ENCODE data around the gene SBK3. TPM values are rescaled to one million over a fixed set of nuclear protein-coding genes. Genes with fewer than 3 reads are reported as not detected.

SBK3 gene
- total RNA-seq (2022; extraction: Qiagen RNA extraction; ENCODE audit: low read depth), result 1.7 to 2.4 TPM (median 2.2 TPM) in 5 replicates

GRCh38 chr19:55545443-55545842 is at the start of gene SBK3:
Gene SBK3, minus strand, starts transcription at chr19:55545543. Its CDS starts 0 bp downstream, at chr19:55545543.

GRCh38 chr19:55580628-55581144 is 35.3 kb upstream of the SBK3 start, which contains the start of gene ZNF579:
Gene ZNF579, minus strand, starts transcription at chr19:55580848. Its CDS starts 1,209 bp downstream, at chr19:55579639.

GRCh38 chr19:55536951-55537740 is 8.2 kb downstream of the SBK3 start, which contains the start of gene SBK2:
Gene SBK2, minus strand, starts transcription at chr19:55537133. Its CDS starts 839 bp downstream, at chr19:55536294.

Other genes starting within 250 kb of the SBK3 start
- gene TMEM150B, start 220.2 kb downstream of the SBK3 start, total RNA-seq (2022; extraction: Qiagen RNA extraction; ENCODE audit: low read depth), result not detected in 5 replicates
- 7.5 to 12.2 TPM (median 9.8 TPM) in 5 replicates for gene KMT5C, start 205.7 kb downstream of the SBK3 start, total RNA-seq (2022; extraction: Qiagen RNA extraction; ENCODE audit: low read depth)
- gene COX6B2, start 190.8 kb downstream of the SBK3 start, total RNA-seq (2022; extraction: Qiagen RNA extraction; ENCODE audit: low read depth), result 0.93 to 1.6 TPM (median 1.0 TPM) in 5 replicates
- gene GARIN5B, start 182.3 kb downstream of the SBK3 start, total RNA-seq (2022; extraction: Qiagen RNA extraction; ENCODE audit: low read depth), result 0.11 to 0.24 TPM (median 0.18 TPM) in 5 replicates
- 80.6 to 115 TPM (median 100 TPM) in 5 replicates for gene IL11, start 175.1 kb downstream of the SBK3 start, total RNA-seq (2022; extraction: Qiagen RNA extraction; ENCODE audit: low read depth)
- gene TMEM190, start 168.7 kb downstream of the SBK3 start, total RNA-seq (2022; extraction: Qiagen RNA extraction; ENCODE audit: low read depth), result 1.2 to 3.3 TPM (median 2.2 TPM) in 5 replicates
- gene TMEM238, start 161.3 kb downstream of the SBK3 start, total RNA-seq (2022; extraction: Qiagen RNA extraction; ENCODE audit: low read depth), result 2.3 to 10.5 TPM (median 6.4 TPM) in 5 replicates
- gene RPL28, start 159.6 kb downstream of the SBK3 start, total RNA-seq (2022; extraction: Qiagen RNA extraction; ENCODE audit: low read depth), result 2,493 to 3,190 TPM (median 2,735 TPM) in 5 replicates
- 269 to 476 TPM (median 433 TPM) in 5 replicates for gene UBE2S, start 137.8 kb downstream of the SBK3 start, total RNA-seq (2022; extraction: Qiagen RNA extraction; ENCODE audit: low read depth)
- 0.01 TPM in 1 of 5 replicates, not detected in the others for gene SHISA7, start 102.2 kb downstream of the SBK3 start, total RNA-seq (2022; extraction: Qiagen RNA extraction; ENCODE audit: low read depth)
- 54.0 to 64.5 TPM (median 63.3 TPM) in 5 replicates for gene ISOC2, start 83.9 kb downstream of the SBK3 start, total RNA-seq (2022; extraction: Qiagen RNA extraction; ENCODE audit: low read depth)
- gene C19orf85, start 80.8 kb downstream of the SBK3 start, total RNA-seq (2022; extraction: Qiagen RNA extraction; ENCODE audit: low read depth), result not detected in 5 replicates
- 3.7 to 10.2 TPM (median 6.9 TPM) in 5 replicates for gene ZNF628, start 68.9 kb downstream of the SBK3 start, total RNA-seq (2022; extraction: Qiagen RNA extraction; ENCODE audit: low read depth)
- gene NAT14, start 60.4 kb downstream of the SBK3 start, total RNA-seq (2022; extraction: Qiagen RNA extraction; ENCODE audit: low read depth), result 38.9 to 58.1 TPM (median 52.3 TPM) in 5 replicates
- gene SSC5D, start 57.1 kb downstream of the SBK3 start, total RNA-seq (2022; extraction: Qiagen RNA extraction; ENCODE audit: low read depth), result 0.57 to 1.6 TPM (median 0.99 TPM) in 5 replicates
- gene SBK2, start 8.4 kb downstream of the SBK3 start, total RNA-seq (2022; extraction: Qiagen RNA extraction; ENCODE audit: low read depth), result 2.0 to 2.9 TPM (median 2.2 TPM) in 5 replicates
- gene ZNF579, start 35.3 kb upstream of the SBK3 start, total RNA-seq (2022; extraction: Qiagen RNA extraction; ENCODE audit: low read depth), result 14.6 to 28.1 TPM (median 24.1 TPM) in 5 replicates
- 22.2 to 26.3 TPM (median 25.2 TPM) in 5 replicates for gene FIZ1, start 54.0 kb upstream of the SBK3 start, total RNA-seq (2022; extraction: Qiagen RNA extraction; ENCODE audit: low read depth)
- gene ZNF524, start 54.7 kb upstream of the SBK3 start, total RNA-seq (2022; extraction: Qiagen RNA extraction; ENCODE audit: low read depth), result 12.1 to 19.8 TPM (median 17.6 TPM) in 5 replicates
- 7.2 to 14.6 TPM (median 13.0 TPM) in 5 replicates for gene ZNF865, start 60.1 kb upstream of the SBK3 start, total RNA-seq (2022; extraction: Qiagen RNA extraction; ENCODE audit: low read depth)
- 4.6 to 7.3 TPM (median 6.2 TPM) in 5 replicates for gene ZNF784, start 79.0 kb upstream of the SBK3 start, total RNA-seq (2022; extraction: Qiagen RNA extraction; ENCODE audit: low read depth)
- 27.7 to 54.4 TPM (median 43.3 TPM) in 5 replicates for gene ZNF580, start 95.5 kb upstream of the SBK3 start, total RNA-seq (2022; extraction: Qiagen RNA extraction; ENCODE audit: low read depth)
- 41.4 to 47.7 TPM (median 45.7 TPM) in 5 replicates for gene ZNF581, start 98.1 kb upstream of the SBK3 start, total RNA-seq (2022; extraction: Qiagen RNA extraction; ENCODE audit: low read depth)
- gene CCDC106, start 102.7 kb upstream of the SBK3 start, total RNA-seq (2022; extraction: Qiagen RNA extraction; ENCODE audit: low read depth), result 12.4 to 17.8 TPM (median 15.3 TPM) in 5 replicates
- gene U2AF2, start 109.5 kb upstream of the SBK3 start, total RNA-seq (2022; extraction: Qiagen RNA extraction; ENCODE audit: low read depth), result 262 to 319 TPM (median 307 TPM) in 5 replicates
- gene EPN1, start 129.7 kb upstream of the SBK3 start, total RNA-seq (2022; extraction: Qiagen RNA extraction; ENCODE audit: low read depth), result 135 to 217 TPM (median 182 TPM) in 5 replicates
- gene NLRP9, start 192.9 kb upstream of the SBK3 start, total RNA-seq (2022; extraction: Qiagen RNA extraction; ENCODE audit: low read depth), result not detected in 5 replicates
- gene RFPL4A, start 213.6 kb upstream of the SBK3 start, total RNA-seq (2022; extraction: Qiagen RNA extraction; ENCODE audit: low read depth), result 0.13 to 0.63 TPM (median 0.53 TPM) in 5 replicates
- gene RFPL4AL1, start 223.6 kb upstream of the SBK3 start, total RNA-seq (2022; extraction: Qiagen RNA extraction; ENCODE audit: low read depth), result 0.12 to 0.34 TPM (median 0.12 TPM) in 3 of 5 replicates, not detected in the others

All from A549 treated with DMSO at 1 μM for 4 hours (cell line).